GM12878 (cell line): ENCODE measurements around the gene PTK7.

ENCODE experiments used
- SPI1 ChIP-seq: IDR thresholded peaks from 2 replicates; pipeline ENCODE4 v1.6.1; 2011; ENCODE audit warnings: low read depth, mild to moderate bottlenecking, low read length, moderate library complexity, borderline replicate concordance; ENCODE audit not compliant: insufficient read depth
- ZZZ3 ChIP-seq: IDR thresholded peaks from 2 replicates; pipeline ENCODE4 v1.6.1; 2011; ENCODE audit warnings: low read depth; ENCODE audit not compliant: control insufficient read depth, insufficient read length

- TF ChIP-seq ZZZ3 (no peak), SPI1 (no peak)
Measured at GRCh38 chr6:43204271-43205105, 128.4 kb downstream of the PTK7 start.
